ENCODE data around the gene IGLL5.
"Not testable (repeated sequence)": the region's sequence is repeated elsewhere in the genome, so short reads cannot be mapped to it uniquely, and the experiment has no call there.

The IGLL5 gene

DNA sequence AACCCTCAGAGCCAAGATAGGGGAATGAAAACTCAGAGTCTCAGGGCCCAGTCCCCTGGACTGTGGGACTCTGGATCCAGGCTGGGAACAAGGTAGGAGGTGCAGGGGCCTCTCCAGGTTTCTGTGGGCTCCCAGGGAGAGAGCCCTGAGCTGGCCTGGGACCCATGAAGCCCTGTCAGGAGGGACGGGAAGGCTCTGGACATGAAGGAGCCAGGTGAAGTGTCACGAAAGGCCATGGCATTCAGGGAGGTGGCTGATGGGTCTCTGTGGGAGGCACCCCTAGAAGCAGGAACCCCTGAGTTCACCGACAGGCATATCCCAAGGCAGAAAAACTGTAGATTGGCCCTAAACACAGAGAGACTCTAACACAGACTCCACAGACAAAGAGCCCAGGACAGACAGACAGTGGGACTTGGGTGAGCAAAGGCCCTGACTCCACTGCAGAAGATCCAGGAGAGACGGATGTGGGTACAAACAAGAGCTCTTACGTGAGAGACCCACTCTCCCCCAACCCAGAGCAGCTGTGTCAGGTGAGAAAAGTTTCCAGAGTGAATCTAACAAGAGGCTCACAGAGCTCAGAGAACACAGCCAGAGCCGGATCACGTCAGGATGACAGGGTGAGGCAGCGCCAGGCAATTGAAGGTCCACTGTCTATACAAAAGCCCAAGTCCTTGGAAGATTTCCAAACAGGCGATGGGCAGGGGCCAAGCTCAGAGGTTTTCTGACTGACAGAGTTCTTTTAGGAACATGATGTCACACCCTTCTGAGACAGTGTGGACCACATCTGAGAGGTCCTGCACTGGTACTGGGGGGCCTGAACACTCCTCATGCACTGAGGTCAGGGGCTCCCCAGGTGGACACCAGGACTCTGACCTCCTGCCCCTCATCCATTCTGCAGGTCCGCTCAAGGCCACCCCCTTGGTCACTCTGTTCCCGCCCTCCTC is 27.4 kb downstream of the IGLL5 start:
- DNase-seq (ENCODE audit: low spot score), result no peak

DNA sequence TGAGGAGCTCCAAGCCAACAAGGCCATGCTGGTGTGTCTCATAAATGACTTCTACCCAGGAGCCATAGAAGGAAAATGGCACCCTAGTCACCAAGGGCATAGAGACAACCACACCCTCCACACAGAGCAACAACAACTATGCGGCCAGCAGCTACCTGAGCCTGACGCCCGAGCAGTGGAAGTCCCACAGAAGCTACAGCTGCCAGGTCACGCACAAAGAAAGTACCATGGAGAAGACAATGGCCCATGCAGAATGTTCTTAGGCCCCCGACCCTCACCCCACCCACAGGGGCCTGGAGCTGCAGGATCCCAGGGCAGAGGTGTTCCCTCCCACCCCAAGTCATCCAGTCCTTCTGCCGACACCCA is 28.0 kb downstream of the IGLL5 start:
- DNase-seq (ENCODE audit: low spot score), result no peak

DNA sequence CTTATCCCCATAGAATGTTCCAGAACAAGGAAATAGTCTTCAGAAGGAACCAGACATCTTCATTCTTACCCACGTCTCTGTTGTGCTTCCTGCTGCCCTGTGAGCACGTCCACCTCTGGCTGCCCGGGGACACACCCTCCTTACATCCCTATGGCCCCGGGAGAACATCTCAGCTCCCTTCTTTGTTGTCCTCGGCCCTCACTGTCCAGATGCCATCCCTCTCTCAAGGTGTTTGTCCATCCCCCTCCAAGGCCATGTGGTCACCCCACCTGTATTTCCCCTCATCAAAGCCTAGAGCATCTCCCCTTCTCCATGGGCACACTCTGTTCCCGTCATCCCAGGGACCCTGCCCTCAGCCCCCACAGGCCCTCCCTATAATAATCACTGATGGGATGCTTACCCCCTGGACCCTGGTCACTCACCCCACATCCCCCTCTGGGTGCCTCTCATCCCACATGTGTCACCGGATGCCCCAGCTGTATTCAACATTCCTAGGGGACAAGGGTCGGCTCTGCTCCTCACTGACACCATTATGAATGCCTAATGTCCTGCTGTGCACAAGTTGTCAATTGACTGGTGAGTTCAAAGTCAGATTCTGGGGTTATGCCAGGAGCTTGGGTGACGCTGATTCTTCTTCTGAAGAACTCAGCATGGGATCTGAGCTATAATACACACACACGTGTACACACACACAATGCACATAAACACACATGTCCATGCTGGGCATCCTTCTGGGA is 28.8 kb downstream of the IGLL5 start:
- DNase-seq (ENCODE audit: low spot score), result no peak

DNA sequence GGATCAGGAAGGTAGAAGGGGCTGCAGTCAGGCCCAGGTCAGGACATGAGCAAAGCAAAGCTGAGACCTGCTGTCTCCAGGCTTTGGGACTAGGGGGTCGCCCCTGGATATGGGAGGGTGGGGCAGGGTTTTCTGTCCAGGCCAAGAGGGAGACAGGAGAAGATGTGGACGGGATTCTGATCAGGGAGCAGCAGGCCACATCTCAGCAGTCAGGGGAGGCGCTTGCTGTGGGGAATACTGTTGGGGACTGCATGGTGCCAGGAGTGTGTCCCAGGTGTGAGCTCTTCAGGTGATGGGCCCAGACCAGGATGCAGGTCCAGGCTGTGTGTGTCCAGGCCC is 29.3 kb downstream of the IGLL5 start:
- DNase-seq (ENCODE audit: low spot score), result no peak

DNA sequence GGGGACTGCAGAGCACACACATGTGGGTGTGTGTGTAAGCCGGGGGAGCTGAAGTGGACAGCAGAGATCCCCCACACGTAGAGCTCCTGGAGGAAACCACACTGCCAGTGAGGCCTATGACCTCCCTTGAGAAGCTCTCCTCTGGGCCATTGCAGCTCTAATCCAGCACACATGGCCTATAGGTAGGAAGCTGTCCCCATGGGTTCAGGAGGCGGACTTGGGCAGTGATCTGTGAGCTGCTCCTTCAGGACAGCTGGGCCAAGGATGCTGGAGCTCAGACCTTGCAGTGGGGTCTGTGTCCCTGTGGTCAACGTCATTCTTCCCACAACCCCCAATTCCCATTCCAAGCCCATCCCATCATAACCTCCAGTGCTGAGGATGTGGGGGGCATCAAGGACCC is 29.8 kb downstream of the IGLL5 start:
- DNase-seq (ENCODE audit: low spot score), result no peak

DNA sequence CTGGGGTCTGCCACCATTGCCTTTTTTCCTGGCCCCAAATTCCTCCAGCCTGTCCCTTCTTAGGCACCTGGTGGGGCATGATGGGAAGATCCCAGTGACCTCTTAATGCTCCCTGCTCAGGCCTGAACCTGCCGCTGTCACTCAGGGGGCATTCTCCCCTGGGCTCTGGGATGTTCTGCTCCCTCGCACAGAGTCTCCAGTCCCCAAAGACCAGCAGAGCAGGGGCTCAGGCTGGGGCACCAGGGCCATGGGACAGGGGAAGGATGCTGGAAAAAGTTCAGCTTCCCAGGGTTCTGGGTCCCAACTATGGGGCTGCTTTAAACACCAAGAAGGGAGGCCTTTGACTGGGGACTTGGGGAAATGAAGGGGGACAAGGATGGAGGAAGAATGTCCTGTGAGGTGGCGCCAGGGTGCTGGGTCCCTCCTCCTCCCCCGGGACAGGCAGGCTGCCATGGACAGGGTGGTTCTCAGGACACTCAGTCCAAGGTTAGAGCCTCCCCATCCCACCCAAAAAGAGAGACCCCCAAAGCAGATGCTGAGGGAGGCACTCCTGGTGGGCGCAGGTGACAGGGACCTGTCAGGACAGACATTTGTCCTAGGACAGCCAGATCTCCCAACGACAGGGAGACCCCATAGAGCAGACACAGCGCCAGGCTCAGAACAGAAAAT is 30.8 kb downstream of the IGLL5 start:
- no peak for DNase-seq (ENCODE audit: low spot score)

DNA sequence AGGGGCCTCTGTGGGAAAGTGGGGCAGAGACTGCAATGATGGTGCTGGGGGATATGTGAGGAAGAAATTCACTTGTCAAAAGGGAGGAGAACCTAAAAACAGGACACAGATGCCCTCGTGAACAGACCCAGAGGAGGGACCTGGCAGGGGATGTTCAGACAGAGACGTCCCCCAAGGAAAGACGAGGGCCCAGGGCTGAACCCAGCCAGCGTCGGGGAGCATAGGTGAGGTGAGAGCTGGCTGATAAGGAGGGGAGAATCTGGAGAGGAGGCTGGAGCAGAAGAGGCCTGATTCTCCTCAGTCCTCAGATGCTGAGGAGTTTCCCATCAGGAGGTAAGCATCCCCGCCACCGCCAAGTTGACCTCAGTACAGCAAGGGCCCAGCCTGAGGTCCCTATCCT is 31.4 kb downstream of the IGLL5 start:
- DNase-seq (ENCODE audit: low spot score), result no peak

DNA sequence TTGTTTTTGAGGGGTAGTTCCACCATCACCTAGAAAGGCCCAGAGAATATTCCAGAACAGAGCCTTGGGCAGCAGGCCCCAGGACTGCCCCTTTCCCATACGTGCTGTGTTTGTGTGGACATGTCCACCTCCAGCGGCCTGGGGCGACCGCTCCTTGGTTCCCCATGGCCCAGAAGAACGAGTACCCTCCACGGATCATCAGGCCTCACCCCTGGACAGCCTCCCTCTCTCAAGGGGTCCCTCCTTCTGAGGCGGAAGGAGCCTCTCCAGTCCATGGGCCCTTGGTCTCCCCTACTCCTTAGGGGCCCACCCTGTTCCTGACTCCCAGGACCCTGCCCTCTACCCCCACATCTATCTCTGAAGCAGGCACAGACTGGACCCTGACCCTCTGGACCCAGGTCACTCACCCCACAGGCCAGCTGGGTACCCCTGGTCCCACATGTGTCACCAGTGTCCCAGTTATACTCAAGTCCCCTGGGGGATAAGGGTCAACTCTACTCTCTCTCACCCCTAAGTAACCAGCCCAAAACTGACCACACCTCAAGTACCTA is 32.6 kb downstream of the IGLL5 start:
- no peak for DNase-seq (ENCODE audit: low spot score)

DNA sequence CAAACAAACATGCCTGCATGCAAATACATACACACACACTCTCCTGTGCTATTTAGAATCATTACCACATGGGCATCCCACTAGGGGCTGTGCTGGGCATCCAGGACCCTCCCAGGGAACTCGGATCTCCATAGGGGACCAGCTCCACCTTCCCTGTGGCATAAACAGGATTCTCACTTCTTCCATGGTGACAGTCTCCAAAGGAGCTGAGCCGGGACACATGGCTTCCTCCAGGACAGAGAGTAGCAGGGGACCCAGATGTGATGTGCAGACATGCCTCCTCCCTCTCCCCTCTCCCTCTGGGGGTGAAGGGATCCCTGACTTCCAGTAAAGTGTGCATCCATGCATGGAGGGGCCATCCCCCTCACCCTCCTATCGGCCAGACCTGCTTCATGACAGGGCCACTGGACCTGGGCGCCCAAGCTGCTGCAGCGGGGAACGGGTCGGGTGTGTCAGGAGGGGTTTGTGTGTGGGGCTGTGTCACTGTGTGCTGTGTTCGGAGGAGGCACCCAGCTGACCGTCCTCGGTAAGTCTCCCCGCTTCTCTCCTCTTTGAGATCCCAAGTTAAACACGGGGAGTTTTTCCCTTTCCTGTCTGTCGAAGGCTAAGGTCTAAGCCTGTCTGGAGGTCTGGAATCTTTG is 33.4 kb downstream of the IGLL5 start:
- DNase-seq (ENCODE audit: low spot score), result no peak

DNA sequence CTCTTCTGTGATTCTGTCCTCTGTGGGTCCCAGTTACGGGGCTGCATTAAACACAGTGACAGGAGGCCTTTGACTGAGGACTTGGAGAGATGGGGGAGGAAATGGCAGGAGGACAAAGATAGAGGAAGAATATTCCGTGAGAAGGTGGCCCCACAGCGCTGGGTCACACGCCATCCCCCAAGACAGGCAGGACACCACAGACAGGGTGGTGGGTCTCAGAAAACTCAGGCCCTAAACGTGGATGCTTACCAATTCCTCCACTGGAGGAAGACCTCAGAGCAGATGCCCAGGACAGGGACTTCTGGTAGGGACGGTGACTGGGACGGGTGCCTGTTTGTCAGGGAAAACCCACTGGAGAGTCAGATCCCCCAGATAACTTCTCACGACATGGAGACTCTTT is 34.0 kb downstream of the IGLL5 start:
- no peak for DNase-seq (ENCODE audit: low spot score)

DNA sequence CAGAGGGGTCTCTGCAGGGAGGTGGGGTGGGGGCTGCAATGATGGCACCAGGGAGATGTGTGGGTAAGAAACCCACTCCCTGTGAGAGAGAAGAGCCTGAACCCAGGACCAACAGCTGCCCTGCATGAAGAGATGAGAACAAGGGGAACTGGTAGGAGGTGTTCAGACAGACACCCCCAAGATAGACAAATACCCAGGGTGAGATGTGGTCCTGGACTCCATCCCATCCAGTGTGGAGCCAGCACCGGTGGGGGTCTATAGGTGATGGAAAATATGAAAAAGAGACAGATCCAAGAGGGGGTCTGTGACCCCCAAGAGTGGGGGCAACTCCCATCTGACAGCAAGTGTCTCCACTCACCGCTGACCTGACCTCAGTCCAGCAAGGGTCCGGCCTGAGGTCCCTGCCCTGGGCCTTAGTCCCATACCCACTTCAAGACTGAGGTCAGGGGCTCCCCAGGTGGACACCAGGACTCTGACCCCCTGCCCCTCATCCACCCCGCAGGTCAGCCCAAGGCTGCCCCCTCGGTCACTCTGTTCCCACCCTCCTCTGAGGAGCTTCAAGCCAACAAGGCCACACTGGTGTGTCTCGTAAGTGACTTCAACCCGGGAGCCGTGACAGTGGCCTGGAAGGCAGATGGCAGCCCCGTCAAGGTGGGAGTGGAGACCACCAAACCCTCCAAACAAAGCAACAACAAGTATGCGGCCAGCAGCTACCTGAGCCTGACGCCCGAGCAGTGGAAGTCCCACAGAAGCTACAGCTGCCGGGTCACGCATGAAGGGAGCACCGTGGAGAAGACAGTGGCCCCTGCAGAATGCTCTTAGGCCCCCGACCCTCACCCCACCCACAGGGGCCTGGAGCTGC is 34.7 kb downstream of the IGLL5 start:
- not testable (repeated sequence) for DNase-seq (ENCODE audit: low spot score)

DNA sequence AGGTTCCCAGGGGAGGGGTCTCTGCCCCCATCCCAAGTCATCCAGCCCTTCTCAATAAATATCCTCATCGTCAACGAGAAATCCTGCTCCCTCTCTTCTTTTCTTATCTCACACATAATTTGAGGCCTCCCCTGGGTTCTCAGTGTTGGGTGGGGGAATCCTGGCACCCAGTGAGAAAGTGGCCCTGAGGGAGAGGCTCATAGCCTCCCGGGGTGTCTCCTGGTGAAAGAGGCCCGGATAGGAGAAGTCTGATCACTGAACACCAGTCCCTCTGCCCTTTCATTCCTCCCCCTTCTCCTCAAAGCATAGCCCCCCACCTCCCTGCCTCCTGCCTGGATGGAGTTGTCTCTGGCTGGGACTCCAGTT is 35.3 kb downstream of the IGLL5 start:
- DNase-seq (ENCODE audit: low spot score), result no peak

DNA sequence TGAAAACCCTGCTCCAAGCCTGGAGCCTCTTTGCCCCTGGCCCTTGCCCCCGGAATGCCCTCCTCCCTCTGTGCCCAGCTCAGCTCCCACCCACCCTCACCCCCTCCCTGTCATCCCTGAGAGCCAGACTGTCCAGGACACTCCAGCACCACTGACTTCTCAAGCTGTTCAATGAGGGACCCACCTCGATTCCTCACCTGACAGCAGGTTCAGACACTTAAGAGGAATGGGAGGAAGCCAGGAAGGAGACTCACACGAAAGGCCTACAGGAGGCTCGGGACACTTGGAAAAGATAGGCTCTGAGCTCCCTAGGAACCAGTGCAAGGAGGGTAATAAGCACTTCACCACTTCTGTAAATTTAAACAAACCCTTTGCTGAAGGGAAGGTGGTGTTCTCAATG is 35.8 kb downstream of the IGLL5 start:
- DNase-seq (ENCODE audit: low spot score), result no peak

DNA sequence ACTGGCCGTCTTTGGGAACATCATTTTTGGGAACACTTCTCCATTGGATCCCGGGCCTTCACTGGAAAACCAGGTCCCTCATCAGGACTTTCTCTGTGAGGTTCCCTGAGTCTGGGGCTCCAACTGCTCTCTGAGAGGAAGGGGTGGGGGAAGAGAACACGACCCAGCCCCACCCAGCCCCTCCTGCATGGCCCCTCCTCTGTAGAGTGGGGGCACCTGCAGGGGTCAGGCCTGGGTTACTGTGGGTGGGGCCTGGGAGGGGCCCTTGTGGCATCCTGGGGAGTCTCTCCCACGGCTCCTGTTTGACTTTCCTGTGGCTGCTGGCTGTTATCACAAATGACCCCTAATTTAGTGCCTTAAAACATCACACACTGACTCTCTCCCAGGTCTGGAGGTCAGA is 36.3 kb downstream of the IGLL5 start:
- DNase-seq (ENCODE audit: low spot score), result no peak

DNA sequence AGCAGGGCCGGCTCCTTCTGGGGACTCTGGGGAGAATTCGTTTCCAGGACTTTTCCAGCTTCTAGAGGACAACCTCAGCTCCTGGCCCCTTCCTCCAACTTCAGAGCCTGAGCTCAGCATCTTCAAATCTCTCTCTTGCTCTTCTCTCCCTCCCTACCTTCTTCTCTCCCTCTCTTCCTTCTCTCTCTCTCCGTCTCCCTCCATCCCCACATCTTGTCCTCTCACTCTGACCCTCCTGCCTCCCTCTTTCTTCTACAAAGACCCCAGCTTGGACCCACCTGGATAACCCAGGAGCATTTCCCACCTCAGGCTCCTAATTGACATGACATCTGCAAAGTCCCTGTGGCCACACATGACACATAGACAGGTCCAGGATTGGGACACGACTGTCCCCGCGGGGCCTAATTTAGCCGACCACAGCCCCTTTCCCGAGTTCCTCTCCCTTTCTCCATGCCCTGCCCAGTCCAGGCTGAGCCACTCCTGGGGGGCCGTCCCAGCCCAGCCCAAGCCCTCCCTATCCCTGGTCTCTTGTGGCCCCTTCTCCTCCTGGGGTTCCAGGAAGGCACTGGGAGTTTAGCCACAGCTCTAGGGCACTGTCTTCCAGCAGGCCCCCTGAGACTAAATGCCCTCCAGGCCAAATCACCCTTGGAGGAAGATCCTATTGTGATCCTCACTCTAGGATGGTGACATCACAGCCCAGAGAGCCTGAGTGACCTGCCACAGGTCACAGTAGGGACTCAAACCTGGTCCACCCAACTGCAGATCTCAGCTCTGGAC is 36.9 kb downstream of the IGLL5 start:
- no peak for DNase-seq (ENCODE audit: low spot score)

DNA sequence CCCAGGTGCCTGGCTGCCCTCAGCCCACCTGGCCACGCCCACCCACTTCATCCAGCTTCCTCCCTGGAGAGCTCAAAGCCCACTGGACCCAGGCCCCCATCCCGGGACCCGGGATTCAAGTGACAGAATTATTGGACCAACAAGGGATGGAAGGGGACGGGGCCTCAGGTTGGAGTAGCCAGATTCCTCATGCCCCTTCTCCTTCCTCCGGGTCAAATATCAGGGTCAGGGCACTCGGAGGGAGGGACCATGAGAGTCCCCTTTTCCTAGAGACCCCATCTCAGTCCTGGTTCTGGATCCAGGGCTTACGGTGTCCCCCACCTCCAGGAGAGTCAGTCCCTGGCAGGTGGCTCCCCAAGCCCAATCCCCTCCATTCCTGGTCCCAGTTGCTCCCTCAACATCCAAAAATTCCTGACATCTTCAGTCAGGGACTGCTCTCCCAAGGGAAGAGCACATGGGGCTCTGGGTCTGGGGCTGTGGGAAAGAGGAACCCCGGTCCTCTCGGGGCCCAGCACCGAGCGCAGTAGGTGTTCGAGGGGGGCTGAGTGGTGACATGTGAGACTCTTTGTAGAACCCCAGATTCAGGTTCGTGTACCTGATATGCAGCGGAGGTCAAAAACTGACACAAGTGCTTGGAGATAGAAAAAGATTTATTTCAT is 37.7 kb downstream of the IGLL5 start:
- DNase-seq (ENCODE audit: low spot score), result no peak

DNA sequence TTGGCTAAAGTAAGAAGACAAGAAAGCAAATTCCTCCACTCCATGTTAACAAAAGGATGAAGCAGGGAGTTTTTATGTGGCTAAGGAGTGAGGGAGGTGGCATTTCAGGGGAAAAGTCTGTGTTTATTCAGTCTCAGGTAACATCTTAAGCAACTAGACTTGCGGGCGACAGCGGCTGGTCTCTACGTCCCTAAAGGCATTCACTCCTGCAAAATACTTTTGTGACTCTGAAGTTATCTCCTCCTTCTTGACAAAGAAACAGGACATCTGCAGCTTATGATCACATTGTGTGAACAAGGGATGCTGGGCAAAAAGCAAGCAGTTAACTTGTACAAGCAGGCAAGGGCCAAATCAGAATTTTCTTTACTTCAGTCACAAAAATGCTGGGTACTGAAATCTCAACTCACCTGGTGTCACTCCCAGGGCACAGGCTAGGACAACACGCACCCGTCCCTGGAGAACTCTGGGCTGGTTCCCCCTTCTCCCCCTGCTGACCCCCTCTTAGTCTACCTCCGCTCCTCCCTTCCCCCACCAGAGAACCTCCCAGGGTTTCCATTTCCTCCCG is 38.3 kb downstream of the IGLL5 start:
- no peak for DNase-seq (ENCODE audit: low spot score)

DNA sequence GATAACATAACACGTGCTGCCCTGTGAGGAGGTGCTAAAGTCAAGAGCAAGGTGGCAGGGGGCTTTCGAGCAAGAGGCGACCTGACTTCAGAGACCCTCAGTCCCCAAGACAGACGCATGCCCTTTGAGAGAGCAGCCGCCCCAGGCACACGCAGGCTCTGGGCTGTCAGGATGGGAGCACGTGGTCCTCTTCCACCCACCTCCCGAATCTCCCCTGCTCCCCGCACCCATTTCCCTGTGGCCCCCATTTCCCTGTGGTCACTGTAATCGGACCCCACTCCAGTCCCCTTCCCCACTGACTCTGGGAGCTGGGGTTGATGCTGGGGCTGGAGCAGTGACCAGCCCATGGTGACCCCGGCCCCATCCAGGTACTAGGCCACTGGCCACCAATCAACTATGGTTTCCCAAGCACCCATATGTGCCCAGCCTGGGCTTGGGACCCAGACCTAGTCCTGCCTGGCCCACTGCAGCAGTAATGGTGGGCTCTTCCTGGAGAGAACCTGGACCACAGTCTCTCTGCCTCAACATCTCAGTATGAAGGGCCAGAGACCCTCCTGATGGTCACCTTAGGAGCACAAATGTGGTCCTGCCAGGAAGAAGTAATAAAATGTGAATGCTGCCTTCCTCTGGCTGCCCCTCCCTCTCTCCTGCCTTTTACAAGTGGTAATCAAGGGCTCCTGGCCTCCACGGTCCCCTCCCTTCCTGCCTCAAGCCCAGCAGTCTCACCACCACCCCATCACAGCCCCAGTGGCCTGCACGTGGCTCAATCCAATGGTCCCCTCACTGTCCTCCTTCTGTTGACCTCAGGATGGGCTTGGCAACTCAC is 39.0 kb downstream of the IGLL5 start:
- no peak for DNase-seq (ENCODE audit: low spot score)
